IMR-90 (cell line): ENCODE results near the gene F2. TPM values are rescaled to one million over a fixed set of nuclear protein-coding genes. Genes with fewer than 3 reads are reported as not detected.

ENCODE experiments used
- ATAC-seq: fragments of 200-7000 bp; cut with Tn5 transposase; 2 replicates; pipeline ENCODE4 v1.9.1; 2020; ENCODE audit warnings: low read depth, mild to moderate bottlenecking, moderate library complexity
- BruUV-seq: library from RNA; stranded (reverse); fragments of 400-500 nt; replicated peaks from 2 replicates; lab custom pipeline; 2021; lab: Mats Ljungman, UMichigan
- CTCF ChIA-PET: fragments of 300-600 bp; formaldehyde crosslinking; extraction: SDS; loops from one replicate; lab custom pipeline; 2021; ENCODE audit warnings: antibody characterized with exemption; lab: Yijun Ruan, JAX
- POLR2A ChIA-PET: fragments of 300-600 bp; sonication (Branson Sonifier 250); formaldehyde crosslinking; loops from one replicate; lab custom pipeline; 2022; ENCODE audit warnings: antibody characterized with exemption; ENCODE audit not compliant: unreplicated experiment; lab: Charles Lee
- DNase-seq: peaks from one replicate; pipeline ENCODE4 v3.0.0; 2013
- H2AFZ ChIP-seq: replicated peaks from 2 replicates; pipeline ENCODE3; 2013; ENCODE audit warnings: low read length, mild to moderate bottlenecking; ENCODE audit not compliant: poor library complexity
- H2AK5ac ChIP-seq: 2 replicates; pipeline ENCODE4 v1.6.1; 2013; ENCODE audit warnings: low read depth, low read length, inconsistent platforms
- H2AK9ac ChIP-seq: replicated peaks from 2 replicates; pipeline ENCODE3; 2013; ENCODE audit warnings: mild to moderate bottlenecking, low read depth, low read length, moderate library complexity; ENCODE audit not compliant: poor library complexity
- H2BK120ac ChIP-seq: 2 replicates; pipeline ENCODE4 v1.6.1; 2013; ENCODE audit warnings: low read depth, low read length, inconsistent platforms
- H2BK15ac ChIP-seq: 3 replicates; pipeline ENCODE4 v1.6.1; 2013; ENCODE audit warnings: low read depth, low read length, inconsistent platforms
- H2BK20ac ChIP-seq: 2 replicates; pipeline ENCODE4 v1.6.1; 2013; ENCODE audit warnings: low read depth, mild to moderate bottlenecking, inconsistent platforms, low read length, moderate library complexity
- H2BK5ac ChIP-seq: 2 replicates; pipeline ENCODE4 v1.6.1; 2013; ENCODE audit warnings: mild to moderate bottlenecking, low read depth, low read length, inconsistent platforms; ENCODE audit not compliant: poor library complexity, severe bottlenecking
- H3K14ac ChIP-seq: replicated peaks from 2 replicates; pipeline ENCODE4 v1.6.1; 2013; ENCODE audit warnings: low read depth, low read length, inconsistent platforms
- H3K18ac ChIP-seq: 2 replicates; pipeline ENCODE4 v1.6.1; 2013; ENCODE audit warnings: low read depth, low read length, control low read depth
- H3K23ac ChIP-seq: 2 replicates; pipeline ENCODE4 v1.6.1; 2013; ENCODE audit warnings: low read depth, low read length, inconsistent platforms
- H3K27ac ChIP-seq: 2 replicates; pipeline ENCODE4 v1.5.1; 2013; ENCODE audit warnings: mild to moderate bottlenecking, control low read depth, low read length; ENCODE audit not compliant: insufficient read depth
- H3K27me3 ChIP-seq: 2 replicates; pipeline ENCODE4 v1.6.1; 2013; ENCODE audit warnings: low read length; ENCODE audit not compliant: control insufficient read depth, insufficient read depth
- H3K36me3 ChIP-seq: 2 replicates; pipeline ENCODE4 v1.6.1; 2013; ENCODE audit warnings: low read length, mixed read lengths; ENCODE audit not compliant: control insufficient read depth, insufficient read depth
- H3K4ac ChIP-seq: 2 replicates; pipeline ENCODE4 v1.6.1; 2013; ENCODE audit warnings: low read depth, low read length, inconsistent platforms
- H3K4me1 ChIP-seq: 2 replicates; pipeline ENCODE4 v1.6.1; 2013; ENCODE audit warnings: low read length, mixed read lengths; ENCODE audit not compliant: control insufficient read depth, insufficient read depth
- H3K4me2 ChIP-seq: 2 replicates; pipeline ENCODE4 v1.6.1; 2013; ENCODE audit warnings: low read depth, mild to moderate bottlenecking, control low read depth, low read length, moderate library complexity
- H3K4me3 ChIP-seq: 2 replicates; pipeline ENCODE4 v1.5.1; 2013; ENCODE audit warnings: low read depth, mild to moderate bottlenecking, control low read depth, low read length, moderate library complexity; ENCODE audit not compliant: insufficient read depth
- H3K56ac ChIP-seq: 2 replicates; pipeline ENCODE4 v1.6.1; 2013; ENCODE audit warnings: low read length, inconsistent platforms; ENCODE audit not compliant: insufficient read depth; ENCODE audit errors: extremely low read depth
- H3K79me1 ChIP-seq, 2 experiments: 2 replicates each; pipeline ENCODE4 v1.6.1; 2013; ENCODE audit warnings: low read length in 2 of 2, inconsistent platforms in 1 of 2, low read depth in 1 of 2
- H3K9ac ChIP-seq: 2 replicates; pipeline ENCODE4 v1.6.1; 2013; ENCODE audit warnings: low read depth, low read length, control low read depth
- H3K9me1 ChIP-seq: 2 replicates; pipeline ENCODE4 v1.6.1; 2013; ENCODE audit warnings: low read length, inconsistent platforms; ENCODE audit not compliant: insufficient read depth
- H3K9me3 ChIP-seq: 2 replicates; pipeline ENCODE4 v1.6.1; 2013; ENCODE audit warnings: low read length; ENCODE audit not compliant: control insufficient read depth, insufficient read depth
- H4K20me1 ChIP-seq: 2 replicates; pipeline ENCODE4 v1.6.1; 2013; ENCODE audit warnings: low read length, inconsistent platforms; ENCODE audit not compliant: insufficient read depth
- H4K5ac ChIP-seq: 2 replicates; pipeline ENCODE4 v1.6.1; 2013; ENCODE audit warnings: mild to moderate bottlenecking, low read depth, low read length, control low read depth
- H4K8ac ChIP-seq, 2 experiments: 2 replicates each; pipeline ENCODE4 v1.6.1; 2013; ENCODE audit warnings: low read depth in 2 of 2, low read length in 2 of 2, control low read depth in 1 of 2, inconsistent platforms in 1 of 2
- H4K91ac ChIP-seq: 2 replicates; pipeline ENCODE4 v1.6.1; 2013; ENCODE audit warnings: low read depth, low read length, inconsistent platforms; ENCODE audit not compliant: insufficient read depth
- RAD21 ChIP-seq: IDR thresholded peaks from 2 replicates; pipeline ENCODE4 v1.6.1; 2012; ENCODE audit warnings: low read length, improper control_type of control experiment
- WGBS, 2 experiments: methylation state at CpG; one replicate each; pipeline versions ENCODE4 v1.1.5 to v1.1.7; 2013; ENCODE audit warnings: missing lambda C conversion rate in 2 of 2; ENCODE audit not compliant: insufficient read length in 1 of 2; ENCODE audit errors: extremely low coverage in 2 of 2; 5-methylcytosine and 5-hydroxymethylcytosine counted together
- dilution Hi-C: fragments of 300-500 bp; cut with HindIII; formaldehyde crosslinking; loops from one replicate; pipeline ENCODE4 v1.14.3; 2018; ENCODE audit warnings: low sequenced_read_pairs; ENCODE audit not compliant: unreplicated experiment
- in situ Hi-C: fragments of 300-500 bp; cut with MboI; formaldehyde crosslinking; loops from 3 replicates; pipeline ENCODE4 v1.14.3; 2019; ENCODE audit warnings: low sequenced_read_pairs, inconsistent platforms, mixed read lengths
- intact Hi-C: fragments of 100-400 bp; cut with micrococcal nuclease; formaldehyde crosslinking; loops from 2 replicates; pipeline ENCODE4 v1.10.0; 2022
- polyA plus RNA-seq, 3 experiments: library from polyadenylated mRNA; depleted of rRNA; stranded (reverse); fragments of >200 nt; gene quantifications; 2 replicates each; pipeline ENCODE4 v1.2.3, GENCODE V29; 2012; ENCODE audit warnings: low replicate concordance in 1 of 3
- total RNA-seq: library from RNA; depleted of rRNA; stranded (reverse); fragments of >200 nt; gene quantifications from 2 replicates; pipeline ENCODE4 v1.2.3, GENCODE V29; 2012

F2 gene
- total and polyA plus RNA-seq, 2 of the 4 experiments (the other 2 are of a cell fraction): not detected

- BruUV-seq: no TSS peak
- Histone ChIP-seq H2AFZ (no peak overlapping the region), H3K18ac (no peak overlapping the region), H3K27ac (peak overlapping the region; percentile 39; the same call in 1 of the 2 replicates), H3K14ac (peak overlapping the region; percentile 45; the same call in 1 of the 2 replicates), H3K9me1 (peaks cover 12% of the 10 kb centered on the region; the same call in 1 of the 2 replicates), H2BK5ac (peak overlapping the region; percentile 25), H3K27me3 (no peaks in the 10 kb centered on the region), H3K79me1 (peaks cover 33 to 80% of the 10 kb centered on the region in 2 experiments), H2BK15ac (no peak overlapping the region), H2AK9ac (peak overlapping the region; percentile 56), H4K8ac (peak overlapping the region in 1 of 2 experiments; percentile 13; a peak in 2 of 4 replicates), H2BK120ac (no peak overlapping the region; the same call in 1 of the 2 replicates), H3K36me3 (peaks cover 40% of the 10 kb centered on the region), H2BK20ac (no peak overlapping the region), H3K4ac (peak overlapping the region; percentile 35), H3K56ac (no peak overlapping the region), H4K5ac (0 out of 2 replicates have a peak overlapping the region, but pooled peaks have one; percentile 7), H3K9me3 (no peaks in the 10 kb centered on the region), H3K4me1 (peaks cover 13% of the 10 kb centered on the region), H3K23ac (peak overlapping the region; percentile 79), H4K20me1 (peaks cover 12% of the 10 kb centered on the region; the same call in 1 of the 2 replicates), H4K91ac (no peak overlapping the region), H3K4me2 (peak overlapping the region; percentile 1; the same call in 1 of the 2 replicates), H3K4me3 (no peak overlapping the region), H2AK5ac (0 out of 2 replicates have a peak overlapping the region, but pooled peaks have one; percentile 5), H3K9ac (no peak overlapping the region; the same call in 1 of the 2 replicates)
- intact Hi-C loops: no loop called here
- no CpG with 5 or more reads among the region's 2 CpGs for WGBS, 2 experiments
- CTCF ChIA-PET: interaction anchor here (0.7 kb wide), 1 partner anchor 31 kb away, joined by 3 read pairs; no protein-coding TSS in a partner anchor
- DNase-seq (no peak), ATAC-seq (no peak)
- no peak for TF ChIP-seq RAD21
- POLR2A ChIA-PET: interaction anchor here (0.6 kb wide), 2 partner anchors 46 to 313 kb away, joined by 5 to 11 read pairs; no protein-coding TSS in a partner anchor
- dilution Hi-C loops: no loop called here
- in situ Hi-C loops: no loop called here
Measured at GRCh38 chr11:46697723-46698122, 21.3 kb upstream of the F2 start.
